Epithelial cell of proximal tubule (primary cell): ENCODE results near the gene C10orf90. TPM values are rescaled to one million over a fixed set of nuclear protein-coding genes. Genes with fewer than 3 reads are reported as not detected.

ENCODE experiments used
- DNase-seq: peaks from one replicate; pipeline ENCODE4 v3.0.0-alpha.2; 2011; ENCODE audit warnings: low read depth
- H3K4me3 ChIP-seq: 2 replicates; pipeline ENCODE4 v1.5.1; 2011; ENCODE audit warnings: low read depth, mild to moderate bottlenecking, low read length
- CTCF ChIP-seq: conservative IDR thresholded peaks from 2 replicates; pipeline ENCODE4 v1.5.1; 2012; ENCODE audit warnings: low read depth, mild to moderate bottlenecking, low read length
- total RNA-seq: library from RNA; depleted of rRNA; stranded (reverse); fragments of >200 nt; gene quantifications from 2 replicates; pipeline ENCODE4 v1.2.3, GENCODE V29; 2015

Gene C10orf90
- total RNA-seq, 1 donor from 2014 or later = not detected

DNA sequence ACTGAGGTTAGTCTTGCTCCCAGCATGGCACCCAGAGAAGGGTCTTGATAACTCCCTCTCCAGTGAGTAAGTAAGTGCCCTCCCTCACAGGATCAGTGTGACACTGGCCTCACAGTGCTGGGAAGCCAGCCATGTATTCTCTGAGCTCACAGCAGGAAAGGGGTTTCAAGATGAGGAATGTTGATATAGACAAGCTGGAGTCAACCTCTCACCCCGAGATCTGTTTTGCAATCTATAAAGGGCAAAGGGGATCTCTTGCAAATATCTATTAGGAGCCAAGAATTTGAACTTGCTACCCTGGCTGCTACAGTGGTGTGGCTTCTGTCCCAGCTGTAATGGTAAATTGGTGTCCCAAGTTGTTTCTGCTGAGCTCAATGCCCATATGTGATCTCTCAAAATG, 212.0 kb downstream of the C10orf90 start:
- DNase-seq = no peak
- no peak for TF ChIP-seq CTCF
- no peak overlapping the region for H3K4me3 ChIP-seq

DNA sequence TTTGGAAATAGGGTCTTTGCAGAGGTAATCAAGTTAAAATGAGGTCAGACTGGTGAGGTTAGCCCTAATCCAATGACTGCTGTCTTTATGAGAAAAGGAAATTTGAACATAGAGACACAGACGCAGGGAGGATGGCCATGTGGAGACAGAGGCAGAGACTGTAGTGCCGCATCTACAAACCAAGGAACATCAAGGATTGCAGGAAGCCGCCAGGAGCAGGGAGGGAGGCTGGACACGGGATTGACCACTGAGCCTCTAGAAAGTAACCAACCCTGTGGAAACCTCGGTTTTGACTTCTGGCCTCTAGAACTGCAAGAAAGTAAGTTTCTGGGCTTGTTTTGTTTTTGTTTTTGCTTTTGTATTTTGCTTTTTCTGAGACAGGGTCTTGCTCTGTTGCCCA, 213.9 kb downstream of the C10orf90 start:
- H3K4me3 ChIP-seq = no peak overlapping the region
- DNase-seq = no peak
- TF ChIP-seq CTCF = no peak

- no peak for DNase-seq
- no peak for TF ChIP-seq CTCF
- H3K4me3 ChIP-seq = no peak overlapping the region
Measured at GRCh38 chr10:126455766-126456405, 214.6 kb downstream of the C10orf90 start.

DNA sequence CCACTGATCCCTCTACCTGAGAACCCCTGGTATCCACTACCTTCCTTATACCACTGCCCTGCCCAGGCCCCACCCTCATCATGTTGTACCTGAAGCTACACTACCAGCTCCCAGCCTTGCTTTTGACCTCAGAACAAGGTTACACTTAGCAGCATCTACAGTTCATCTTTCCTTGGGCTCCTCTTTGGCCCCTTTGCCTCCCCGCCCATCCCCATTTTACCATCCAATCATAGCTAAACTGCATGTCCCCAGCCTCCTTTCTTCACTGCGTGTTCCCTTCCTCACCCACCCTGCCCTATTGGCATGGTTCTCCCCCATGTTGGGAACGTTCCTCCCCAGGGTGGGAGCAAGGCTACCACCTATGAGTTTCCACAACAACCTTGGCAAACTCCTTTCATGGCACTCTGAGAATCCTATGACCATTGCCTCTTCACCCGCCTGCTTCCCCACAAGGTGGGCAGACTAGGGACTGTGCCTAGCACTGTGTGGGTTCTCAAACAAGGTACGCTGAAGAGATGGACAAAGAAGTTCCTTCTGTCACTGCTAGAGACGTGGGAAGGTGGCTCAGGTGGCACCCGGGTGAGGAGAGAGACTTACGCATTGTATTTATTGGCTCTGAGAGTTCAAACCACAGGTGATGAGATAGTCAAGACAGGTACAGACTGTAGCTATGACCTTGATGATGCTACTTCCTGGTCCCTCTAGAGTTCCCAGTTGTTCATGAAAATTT, 215.3 kb downstream of the C10orf90 start:
- TF ChIP-seq CTCF = no peak
- no peak for DNase-seq
- no peak overlapping the region for H3K4me3 ChIP-seq

DNA sequence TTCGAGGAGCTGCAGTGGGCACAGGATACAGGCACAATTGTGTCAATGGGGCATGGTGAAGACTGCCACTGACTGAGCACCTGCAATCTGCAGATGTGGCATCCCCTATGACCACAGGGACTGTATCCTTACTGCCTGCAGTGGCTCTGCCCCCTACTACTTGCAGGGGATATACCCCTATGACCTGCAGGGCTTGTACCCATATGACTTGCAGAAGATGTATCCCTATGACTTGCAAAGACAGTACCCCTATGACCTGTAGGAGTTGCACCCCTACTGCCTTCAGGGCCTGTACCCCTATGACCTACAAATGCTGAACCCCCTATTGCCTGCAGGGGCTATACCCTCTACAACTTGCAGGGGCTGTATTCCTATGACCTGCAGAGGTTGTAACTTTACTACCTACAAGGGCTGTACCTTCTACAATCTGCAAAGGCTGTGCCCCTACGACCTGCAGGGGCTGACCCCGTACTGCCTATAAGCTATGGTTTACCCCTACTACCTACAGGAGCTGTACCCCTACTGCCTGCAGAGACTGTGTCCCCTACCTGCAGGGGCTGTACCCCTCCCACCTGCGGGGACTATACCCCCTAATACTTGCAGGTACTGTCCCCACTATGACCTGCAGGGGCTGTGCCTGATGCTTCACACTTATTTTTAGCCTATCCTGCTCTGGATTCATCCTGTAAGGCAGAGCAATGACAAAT, 216.3 kb downstream of the C10orf90 start:
- H3K4me3 ChIP-seq = no peak overlapping the region
- no peak for TF ChIP-seq CTCF
- DNase-seq = no peak

DNA sequence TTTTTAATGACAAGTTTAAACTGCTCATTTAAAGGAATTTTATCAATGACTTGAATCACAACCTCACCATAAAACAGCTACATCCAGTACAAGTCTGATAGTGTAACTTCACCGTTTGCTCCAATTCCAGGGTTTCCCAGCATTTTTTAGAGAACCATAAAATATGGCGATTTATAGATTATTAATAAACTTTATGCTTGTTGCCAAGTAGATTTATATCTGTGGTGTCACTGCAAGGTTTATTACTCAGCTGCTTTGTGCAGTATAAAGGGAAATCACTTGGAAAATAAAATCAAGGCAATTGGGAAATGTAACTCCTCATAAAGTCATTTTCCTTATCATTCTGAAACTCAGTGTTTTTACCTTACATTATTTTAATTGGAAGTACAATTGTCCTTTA, 218.2 kb downstream of the C10orf90 start:
- no peak for TF ChIP-seq CTCF
- H3K4me3 ChIP-seq = no peak overlapping the region
- DNase-seq = no peak
